ENCODE measurements around the gene LELP1. TPM values are rescaled to one million over a fixed set of nuclear protein-coding genes. Genes with fewer than 3 reads are reported as not detected.
A peak's percentile ranks its signal among the peaks of the same experiment; 100 is the strongest.

LELP1 gene
- total RNA-seq, 2 experiments from 2014 or later: not detected

DNA sequence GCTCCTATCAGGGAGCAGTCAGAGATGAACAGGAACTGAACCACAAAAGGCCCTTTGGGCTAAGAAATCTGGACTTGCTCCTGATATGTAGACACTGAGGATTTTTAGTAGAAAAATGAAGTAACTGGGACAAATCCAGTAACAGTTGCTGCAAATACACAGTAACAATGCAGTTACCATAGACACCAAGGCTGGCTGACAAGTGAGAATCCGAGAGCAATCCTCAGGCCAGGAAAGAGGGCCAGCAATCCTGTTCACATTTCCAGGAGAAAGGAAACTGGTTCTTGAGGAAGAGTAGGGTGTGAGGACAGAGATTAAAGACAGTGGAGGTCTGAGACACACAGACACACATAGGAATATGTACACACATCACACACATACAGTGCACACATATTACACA is 46.9 kb downstream of the LELP1 start:
- DNase-seq (no peak), ATAC-seq (no peak)
- Mint-ChIP-seq H3K9me3 (ENCODE audit: low read depth) (no peaks in the 10 kb centered on the region), H3K27me3 (peaks cover 20% of the 10 kb centered on the region), H3K27ac (no peak overlapping the region), H3K36me3 (ENCODE audit: low read depth) (no peaks in the 10 kb centered on the region), H3K4me3 (no peak overlapping the region), H3K4me1 (peaks cover 4% of the 10 kb centered on the region)
- intact Hi-C loops (cut with DNase I, micrococcal nuclease): no loop called here
- ChIA-PET CTCF (interaction anchor here (1.1 kb wide), 1 partner anchor 22 kb away, joined by 3 read pairs; no protein-coding TSS in a partner anchor), POLR2A (no interaction called here)

DNA sequence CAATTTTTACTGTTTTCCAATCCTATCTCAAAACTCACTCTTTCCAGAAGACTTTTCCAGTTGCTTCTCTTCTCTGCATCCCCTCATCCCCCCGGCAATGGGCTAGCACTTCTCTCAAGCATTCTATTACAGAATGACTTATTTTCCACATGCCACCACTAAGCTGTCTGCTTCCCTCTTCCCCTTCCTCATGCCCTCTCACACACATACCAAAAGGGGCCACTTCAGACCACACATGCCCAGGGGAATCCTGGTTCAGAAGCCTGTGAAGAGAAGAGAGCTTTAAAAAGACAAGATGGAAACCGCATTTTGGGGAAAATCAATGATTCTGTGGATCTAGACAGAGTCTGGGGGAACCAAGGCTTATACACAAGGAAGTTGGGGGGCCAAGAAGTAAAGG is 47.9 kb downstream of the LELP1 start:
- CTCF ChIA-PET: interaction anchor here (0.7 kb wide), 1 partner anchor 368 kb away, joined by 3 read pairs; no protein-coding TSS in a partner anchor
- DNase-seq: no peak

GRCh38 chr1:153251562-153251961 is 48.3 kb downstream of the LELP1 start:
- Mint-ChIP-seq H3K4me1 (peaks cover 4% of the 10 kb centered on the region), H3K4me3 (no peak overlapping the region), H3K9me3 (ENCODE audit: low read depth) (no peaks in the 10 kb centered on the region), H3K27me3 (peaks cover 20% of the 10 kb centered on the region), H3K36me3 (ENCODE audit: low read depth) (no peaks in the 10 kb centered on the region), H3K27ac (no peak overlapping the region)
- intact Hi-C loops (cut with DNase I, micrococcal nuclease): no loop called here
- DNase-seq (no peak), ATAC-seq (no peak)
- ChIA-PET CTCF (interaction anchor here (0.7 kb wide), 1 partner anchor 368 kb away, joined by 3 read pairs; no protein-coding TSS in a partner anchor), POLR2A (no interaction called here)

More for the DNA sequence above, 47.9 kb downstream of the LELP1 start:
- POLR2A ChIA-PET: no interaction called here
- intact Hi-C loops (cut with DNase I, micrococcal nuclease): no loop called here
- Mint-ChIP-seq H3K4me1 (peaks cover 4% of the 10 kb centered on the region), H3K4me3 (no peak overlapping the region), H3K27ac (no peak overlapping the region), H3K27me3 (peaks cover 20% of the 10 kb centered on the region), H3K9me3 (ENCODE audit: low read depth) (no peaks in the 10 kb centered on the region), H3K36me3 (ENCODE audit: low read depth) (no peaks in the 10 kb centered on the region)
- ATAC-seq: no peak

GRCh38 chr1:153251988-153252387 is 48.8 kb downstream of the LELP1 start:
- ChIA-PET POLR2A (no interaction called here), CTCF (interaction anchor here (0.6 kb wide), 1 partner anchor 84 kb away, joined by 4 read pairs; no protein-coding TSS in a partner anchor)
- ATAC-seq: no peak
- intact Hi-C loops (cut with DNase I, micrococcal nuclease): no loop called here
- Mint-ChIP-seq H3K4me1 (peaks cover 4% of the 10 kb centered on the region), H3K27me3 (peaks cover 20% of the 10 kb centered on the region), H3K27ac (no peak overlapping the region), H3K36me3 (ENCODE audit: low read depth) (no peaks in the 10 kb centered on the region), H3K4me3 (no peak overlapping the region), H3K9me3 (ENCODE audit: low read depth) (no peaks in the 10 kb centered on the region)
- no peak for DNase-seq

DNA sequence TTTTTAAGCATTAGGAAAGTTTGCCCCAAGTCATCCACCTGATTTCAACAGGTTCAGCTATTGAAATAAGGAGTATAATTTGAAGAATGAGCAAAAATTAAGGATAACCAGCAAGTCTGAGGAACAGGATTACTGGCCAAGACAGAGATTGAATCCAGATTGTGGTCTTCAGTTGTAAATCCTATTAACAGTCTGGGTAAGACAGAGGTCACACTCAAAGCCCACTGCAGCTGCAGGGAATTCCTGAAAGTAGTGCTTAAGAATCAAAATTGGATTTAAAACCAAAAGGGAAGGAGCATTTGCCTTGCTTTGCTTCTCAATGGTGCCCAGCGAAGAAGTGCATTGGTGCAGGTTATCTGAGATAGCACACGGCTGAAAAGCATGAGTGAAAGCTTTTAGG is 49.8 kb downstream of the LELP1 start:
- ChIA-PET CTCF (interaction anchor here (0.6 to 1.3 kb wide), 3 partner anchors 32 to 206 kb away, joined by 3 to 5 read pairs (median 3); no protein-coding TSS in a partner anchor), POLR2A (no interaction called here)
- ATAC-seq (no peak), DNase-seq (no peak)
- intact Hi-C loops (cut with DNase I, micrococcal nuclease): no loop called here
- Mint-ChIP-seq H3K27ac (no peak overlapping the region), H3K27me3 (peaks cover 14% of the 10 kb centered on the region), H3K36me3 (ENCODE audit: low read depth) (no peaks in the 10 kb centered on the region), H3K4me3 (no peak overlapping the region), H3K9me3 (ENCODE audit: low read depth) (no peaks in the 10 kb centered on the region), H3K4me1 (peaks cover 4% of the 10 kb centered on the region)

DNA sequence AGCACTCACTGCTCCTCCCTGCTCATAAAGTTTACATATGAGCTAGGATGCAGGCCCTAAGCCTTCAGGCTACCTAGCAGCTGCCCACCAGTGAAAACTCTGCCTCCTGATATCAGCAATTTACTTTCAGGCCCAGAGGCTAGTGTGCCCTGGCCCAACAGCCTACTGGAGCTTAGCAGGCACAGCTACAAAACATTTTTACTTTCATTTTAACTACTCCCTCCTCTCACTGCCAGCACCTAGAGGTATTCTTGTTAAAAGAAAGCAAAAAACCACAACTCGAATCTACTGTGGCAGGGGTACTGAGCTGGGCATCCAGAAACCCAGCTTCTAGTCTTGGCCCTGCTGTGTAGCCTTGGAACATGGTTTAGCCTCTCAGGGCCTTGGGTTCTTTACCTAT is 50.5 kb downstream of the LELP1 start:
- Mint-ChIP-seq H3K27ac (no peak overlapping the region), H3K27me3 (peaks cover 14% of the 10 kb centered on the region), H3K4me3 (no peak overlapping the region), H3K9me3 (ENCODE audit: low read depth) (no peaks in the 10 kb centered on the region), H3K36me3 (ENCODE audit: low read depth) (no peaks in the 10 kb centered on the region), H3K4me1 (peaks cover 4% of the 10 kb centered on the region)
- DNase-seq (no peak), ATAC-seq (peak; percentile 55)
- CTCF ChIA-PET: interaction anchor here (0.7 to 1.3 kb wide), 4 partner anchors 32 to 376 kb away, joined by 3 to 5 read pairs (median 3); partner anchors contain the start of genes LELP1 and SMCP
- POLR2A ChIA-PET: no interaction called here
- intact Hi-C loops (cut with DNase I, micrococcal nuclease): no loop called here

Other genes starting within 250 kb of the LELP1 start
- not detected for gene SPRR4, start 232.8 kb upstream of the LELP1 start, total RNA-seq
- gene SPRR1A, start 219.3 kb upstream of the LELP1 start, total RNA-seq: not detected
- gene SPRR3, start 201.7 kb upstream of the LELP1 start, total RNA-seq: not detected
- not detected for gene SPRR1B, start 172.2 kb upstream of the LELP1 start, total RNA-seq
- not detected for gene SPRR2D, start 162.3 kb upstream of the LELP1 start, total RNA-seq
- not detected for gene SPRR2A, start 145.9 kb upstream of the LELP1 start, total RNA-seq
- gene SPRR2B, start 131.8 kb upstream of the LELP1 start, total RNA-seq: not detected
- not detected for gene SPRR2E, start 108.9 kb upstream of the LELP1 start, total RNA-seq
- gene SPRR2F, start 89.9 kb upstream of the LELP1 start, total RNA-seq: not detected
- not detected for gene SPRR2G, start 52.5 kb upstream of the LELP1 start, total RNA-seq
- gene PRR9, start 14.2 kb downstream of the LELP1 start, total RNA-seq: not detected
- gene LORICRIN, start 56.3 kb downstream of the LELP1 start, total RNA-seq: not detected
- not detected for gene PGLYRP3, start 109.5 kb downstream of the LELP1 start, total RNA-seq
- gene PGLYRP4, start 145.4 kb downstream of the LELP1 start, total RNA-seq: under 1 TPM in 1 of 2 experiments, not detected in 1; 0.09 TPM
- gene S100A9, start 154.4 kb downstream of the LELP1 start, total RNA-seq: not detected
- gene S100A12, start 172.2 kb downstream of the LELP1 start, total RNA-seq: not detected
- gene S100A8, start 187.6 kb downstream of the LELP1 start, total RNA-seq: not detected
- gene S100A7A, start 213.1 kb downstream of the LELP1 start, total RNA-seq: not detected

Measured in activated CD4-positive, alpha-beta T cell treated with anti-CD3 and anti-CD28 coated beads for 36 hours (primary cell).